Sigmoid colon (tissue), 4 donors: Measurements from ENCODE around the gene AP2A1.

Experiments
- CTCF ChIP-seq, 4 experiments: fragments of 450-650 bp in 3 of 4; fragments of 200-600 bp in 1 of 4; IDR thresholded peaks; one replicate each; pipeline ENCODE4 v1.5.1; 2016 to 2019; ENCODE audit warnings: antibody characterized with exemption in 4 of 4, mild to moderate bottlenecking in 3 of 4, moderate library complexity in 2 of 4
- EP300 ChIP-seq, 4 donors: sonication (generic); formaldehyde crosslinking; IDR thresholded peaks; one replicate each; pipeline ENCODE4 v1.6.1; 2017; ENCODE audit warnings: antibody characterized with exemption in 4 of 4
- POLR2A ChIP-seq, 2 donors: fragments of 450-650 bp; IDR thresholded peaks; one replicate each; pipeline ENCODE4 v1.6.1; 2016; ENCODE audit warnings: antibody characterized with exemption in 2 of 2, mild to moderate bottlenecking in 2 of 2, moderate library complexity in 2 of 2
- POLR2AphosphoS5 ChIP-seq, 4 donors: sonication (generic); formaldehyde crosslinking; IDR thresholded peaks; one replicate each; pipeline ENCODE4 v1.6.1; 2017; ENCODE audit warnings: antibody characterized with exemption in 4 of 4

DNA sequence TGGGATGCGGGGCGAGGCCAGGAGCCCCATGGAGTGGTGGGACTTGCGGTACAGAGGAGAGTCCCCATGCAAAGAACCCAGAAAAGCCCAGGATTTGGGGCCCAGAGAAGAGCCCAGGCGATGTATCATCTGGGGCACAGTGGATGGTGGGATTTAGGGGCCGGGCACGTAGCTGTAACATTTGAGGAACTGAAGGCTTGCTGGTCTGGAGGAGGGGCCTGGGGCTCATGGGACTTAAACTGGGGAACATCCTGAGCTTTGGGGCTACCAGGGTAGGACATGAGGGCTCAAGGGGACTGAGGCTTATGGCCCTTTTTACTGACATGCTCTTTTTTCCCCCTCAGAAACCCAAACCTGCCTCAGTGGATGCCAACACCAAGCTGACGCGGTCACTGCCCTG lies 64.8 kb downstream of the AP2A1 start:
- TF ChIP-seq CTCF (IDR thresholded peaks at IDR 0.05) (no peak), POLR2A (IDR thresholded peaks at IDR 0.05) (no peak), POLR2AphosphoS5 (IDR thresholded peaks at IDR 0.05) (no peak), EP300 (IDR thresholded peaks at IDR 0.05) (no peak)
